Measurements from ENCODE around the gene COL12A1. TPM values are rescaled to one million over a fixed set of nuclear protein-coding genes. Genes with fewer than 3 reads are reported as not detected.

The COL12A1 gene
- total RNA-seq, 1 experiment from 2014 or later: 9.0 TPM

DNA sequence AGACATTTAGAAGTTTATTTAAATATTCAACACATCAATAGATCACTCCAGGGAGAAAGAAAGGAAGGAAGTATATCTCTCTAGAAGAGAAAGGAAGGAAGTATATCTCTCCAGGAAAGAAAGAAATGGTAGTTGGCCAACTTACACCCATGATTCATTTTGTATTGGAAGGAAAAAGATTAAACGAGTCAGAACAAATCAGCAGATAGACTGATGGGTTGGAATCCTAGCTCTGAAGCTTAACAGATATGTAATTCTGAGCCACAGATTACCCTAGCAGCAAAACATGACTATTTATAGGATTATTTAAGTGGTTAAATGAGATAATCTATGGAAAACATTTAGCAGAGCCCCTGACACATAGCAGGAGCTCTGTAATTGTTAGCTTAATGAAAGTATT lies 27.1 kb downstream of the COL12A1 start:
- DNase-seq (ENCODE audit: low spot score): no peak

- no peak for DNase-seq (ENCODE audit: low spot score)
These were observed 29.7 kb downstream of the COL12A1 start for GRCh38 chr6:75176076-75176582.

GRCh38 chr6:75171986-75172385 lies 33.9 kb downstream of the COL12A1 start:
- DNase-seq (ENCODE audit: low spot score): no peak

DNA sequence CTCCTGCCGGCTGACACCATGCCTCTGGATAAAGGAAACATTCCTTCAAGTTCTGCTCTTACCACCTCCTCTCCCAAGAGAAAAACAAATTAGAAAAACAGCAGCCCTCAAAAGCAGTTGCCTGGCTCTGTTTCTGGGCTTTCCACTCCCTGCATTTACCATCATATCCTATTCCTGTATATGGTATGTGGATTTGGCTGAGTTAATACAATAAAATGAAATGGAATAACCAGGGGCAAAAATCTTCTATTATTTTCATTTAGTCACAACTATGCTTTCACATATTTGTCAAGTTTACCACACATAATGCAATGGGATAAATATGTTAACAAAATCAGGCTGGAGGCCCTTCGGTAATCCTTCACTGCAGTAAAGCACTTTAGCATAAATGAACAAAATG lies 34.3 kb downstream of the COL12A1 start:
- DNase-seq (ENCODE audit: low spot score): no peak

DNA sequence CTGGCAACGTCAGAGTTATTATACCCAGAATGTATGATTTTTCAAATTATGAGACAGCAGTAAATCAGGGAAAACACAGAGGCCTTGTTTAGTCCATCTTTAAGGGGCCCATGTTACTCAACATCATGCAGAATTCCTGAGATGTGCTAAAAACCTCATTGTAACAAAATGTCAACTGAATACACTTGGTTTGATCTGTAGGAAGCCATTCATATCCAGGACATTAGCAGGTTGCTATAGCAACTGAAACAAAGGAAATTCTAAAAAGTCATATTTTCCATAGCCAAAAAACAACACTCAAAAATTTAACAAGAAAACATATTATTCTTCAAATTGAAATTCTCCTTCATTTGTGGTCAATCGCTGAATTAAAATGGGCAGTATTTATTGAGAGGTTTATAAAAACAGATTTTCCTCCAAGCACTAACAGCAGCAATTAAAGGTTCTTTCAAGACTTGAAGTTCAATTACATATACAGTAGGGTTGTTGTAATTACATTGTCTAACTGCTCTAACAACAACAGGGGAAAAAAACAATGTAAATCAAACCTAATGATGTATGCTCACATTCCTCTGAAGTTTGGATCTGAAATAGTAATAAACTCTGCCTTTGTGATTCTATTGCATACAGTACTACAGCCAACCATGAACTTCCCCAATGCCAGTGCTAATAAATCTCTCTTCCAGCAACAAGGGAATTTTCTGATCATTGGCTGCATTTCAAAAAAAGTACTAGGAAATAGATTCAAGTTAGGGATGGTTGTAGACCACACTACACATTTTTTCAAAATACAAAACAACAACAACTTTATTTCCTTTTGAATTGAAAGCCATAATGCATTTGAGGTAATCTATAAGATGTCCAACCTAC lies 34.9 kb downstream of the COL12A1 start:
- no peak for DNase-seq (ENCODE audit: low spot score)

GRCh38 chr6:75169689-75170586 lies 35.9 kb downstream of the COL12A1 start:
- DNase-seq (ENCODE audit: low spot score): no peak

- DNase-seq (ENCODE audit: low spot score): no peak
These were observed 38.0 kb downstream of the COL12A1 start for GRCh38 chr6:75167851-75168250.

DNA sequence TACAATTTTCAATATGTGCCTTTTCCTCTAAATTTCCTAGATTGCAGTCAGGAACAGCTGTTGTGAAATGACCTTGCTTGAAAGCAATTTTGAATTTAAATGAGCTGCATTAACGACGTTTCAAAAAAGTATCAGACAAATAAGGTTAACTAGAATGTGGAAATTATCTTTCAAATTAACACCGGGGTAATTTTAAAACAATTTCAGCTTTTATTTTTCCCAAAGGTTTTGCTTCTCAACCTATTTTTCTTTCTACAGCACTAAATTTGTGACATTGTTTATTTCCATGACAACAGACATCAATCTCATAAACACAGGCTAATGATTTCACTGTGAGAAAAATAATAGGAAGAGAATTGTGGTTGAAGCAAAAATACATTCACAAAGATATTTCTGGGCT lies 38.5 kb downstream of the COL12A1 start:
- no peak for DNase-seq (ENCODE audit: low spot score)

DNA sequence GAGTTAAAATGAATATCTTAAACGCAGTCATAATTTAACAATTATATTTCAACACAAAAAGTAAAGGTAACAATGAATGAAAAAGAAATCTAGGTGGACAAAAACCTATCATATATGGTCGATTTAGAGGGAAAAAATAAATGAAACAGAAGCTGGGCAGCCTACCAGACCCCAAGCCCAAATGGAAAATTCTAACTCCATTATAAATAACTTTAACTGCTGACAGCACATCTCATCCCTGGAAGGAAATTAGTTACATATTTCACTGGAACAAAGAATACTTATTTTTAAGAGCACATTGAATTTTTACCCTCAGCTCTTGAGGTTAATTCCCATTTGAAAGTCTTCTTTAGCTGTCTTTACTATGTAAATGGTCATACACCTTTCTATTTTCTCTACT lies 39.1 kb downstream of the COL12A1 start:
- DNase-seq (ENCODE audit: low spot score): no peak

DNA sequence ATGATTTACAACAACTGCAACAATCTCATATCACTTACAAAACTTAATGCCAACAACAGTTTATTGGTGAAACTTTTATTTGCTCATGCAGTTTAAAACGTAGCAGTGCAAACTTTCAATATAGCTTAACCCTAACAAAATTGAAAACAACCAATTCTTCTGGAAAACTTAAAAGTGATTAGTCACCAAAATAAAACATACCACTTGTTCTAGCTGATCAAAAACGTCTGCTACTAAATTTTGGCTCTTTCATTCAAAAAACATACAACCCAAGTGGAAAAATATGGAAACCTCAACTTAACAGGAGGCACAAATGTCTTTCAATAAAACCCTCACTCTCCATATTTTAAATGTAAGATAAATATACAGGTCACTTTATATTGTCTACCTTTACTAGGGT lies 39.6 kb downstream of the COL12A1 start:
- no peak for DNase-seq (ENCODE audit: low spot score)

DNA sequence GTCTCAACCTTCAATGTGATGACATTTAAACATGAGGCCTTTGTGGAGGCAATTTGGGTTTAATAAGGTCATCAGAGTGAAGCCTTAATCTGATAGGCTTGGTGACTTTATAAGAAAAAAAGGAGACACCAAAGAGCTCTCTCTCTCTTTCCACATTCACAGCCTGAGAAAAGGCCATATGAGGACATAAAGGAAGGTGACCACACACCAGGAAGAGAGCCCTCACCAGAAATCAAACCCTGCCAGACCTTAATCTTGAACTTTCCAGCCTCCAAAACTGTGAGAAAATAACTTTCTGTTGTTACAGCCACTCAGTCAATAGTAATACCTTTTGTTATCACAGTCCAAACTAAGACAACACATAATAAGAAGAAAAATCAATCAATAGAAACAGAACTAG lies 47.7 kb downstream of the COL12A1 start:
- no peak for DNase-seq (ENCODE audit: low spot score)

DNA sequence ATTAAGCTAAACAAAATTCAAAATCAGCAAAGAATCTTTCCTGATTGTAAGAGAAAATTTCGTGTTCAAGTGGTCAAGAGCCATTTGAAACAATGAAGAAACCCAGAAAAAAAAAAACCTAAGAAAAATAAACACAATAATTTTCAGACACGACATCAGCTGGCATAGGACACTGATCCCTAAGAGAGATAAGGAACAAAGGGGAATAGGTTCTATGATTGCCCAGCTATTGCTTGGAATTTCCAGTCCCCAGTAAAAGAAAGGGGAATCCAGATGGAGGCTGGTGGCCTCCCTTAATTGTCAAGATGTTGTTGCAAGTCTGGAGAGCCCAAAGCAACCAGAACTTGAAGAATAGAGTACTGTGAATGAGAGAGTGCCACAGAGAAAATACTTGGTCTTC lies 48.5 kb downstream of the COL12A1 start:
- no peak for DNase-seq (ENCODE audit: low spot score)

DNA sequence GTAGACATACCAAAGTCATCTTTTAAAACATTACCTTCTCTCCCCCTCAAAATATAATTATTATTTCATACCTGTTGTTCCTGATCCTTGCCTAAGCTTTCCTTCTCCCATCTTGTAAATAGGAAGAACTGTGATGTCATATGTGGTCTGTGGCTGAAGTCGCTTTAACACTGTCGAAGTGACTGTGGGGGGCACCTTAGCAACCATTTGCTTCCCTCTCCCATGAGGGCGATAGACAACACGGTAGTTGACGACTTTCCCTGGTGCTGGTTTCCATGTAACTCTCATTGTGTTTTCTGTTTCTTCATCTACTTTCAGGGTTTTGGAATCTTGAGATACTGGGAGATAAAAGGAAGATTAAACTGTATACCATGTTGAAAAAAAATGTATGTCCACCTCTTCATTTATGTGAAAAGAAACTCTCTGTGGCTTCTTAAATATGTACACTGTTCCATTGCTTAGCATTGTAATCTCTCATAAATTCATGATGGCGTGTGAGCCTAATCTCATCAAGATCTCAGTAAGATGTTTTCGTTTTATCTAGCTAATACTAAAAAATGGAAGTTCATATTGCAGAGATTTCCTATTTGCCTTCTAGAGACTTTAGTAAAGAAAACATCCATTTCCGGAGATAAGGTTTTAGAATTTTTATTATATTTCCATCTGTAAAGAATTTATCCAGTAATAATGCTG lies 49.5 kb downstream of the COL12A1 start:
- DNase-seq (ENCODE audit: low spot score): no peak

- DNase-seq (ENCODE audit: low spot score): no peak
These were observed 50.2 kb downstream of the COL12A1 start for GRCh38 chr6:75155631-75156030.

GRCh38 chr6:75154973-75155372 lies 50.9 kb downstream of the COL12A1 start:
- DNase-seq (ENCODE audit: low spot score): no peak

DNA sequence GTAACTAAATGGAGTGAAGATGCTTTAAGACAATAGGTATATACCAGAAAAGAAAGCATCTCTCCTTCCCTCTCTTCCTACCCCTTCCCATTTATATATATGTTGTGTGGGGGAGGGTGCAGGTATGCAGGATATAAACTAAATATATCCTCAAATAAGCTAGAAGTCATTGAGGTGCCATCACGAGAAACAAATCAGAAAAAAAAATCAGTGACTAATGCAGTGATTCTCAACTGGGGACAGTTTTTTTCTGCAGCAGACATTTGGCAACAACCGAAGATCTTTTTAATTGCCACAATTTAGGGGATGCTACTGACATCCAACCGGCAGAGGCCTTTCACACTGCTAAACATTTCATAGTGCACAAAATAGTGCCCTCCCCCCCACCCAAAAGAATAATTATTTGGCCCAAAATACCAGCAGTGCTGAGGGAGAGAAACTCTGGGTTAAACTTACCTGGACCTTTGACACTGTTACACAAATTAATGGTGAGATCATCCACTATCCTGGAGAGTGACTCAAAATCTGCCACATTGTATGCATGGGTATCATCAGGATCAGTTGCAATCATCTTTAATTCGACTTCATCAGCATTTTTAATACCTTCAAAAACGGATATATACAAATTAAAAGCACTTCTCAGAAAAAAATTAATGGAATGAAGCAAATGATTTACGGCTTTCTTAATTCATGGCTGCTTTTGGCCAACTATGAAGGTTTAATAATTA lies 55.0 kb downstream of the COL12A1 start:
- no peak for DNase-seq (ENCODE audit: low spot score)

DNA sequence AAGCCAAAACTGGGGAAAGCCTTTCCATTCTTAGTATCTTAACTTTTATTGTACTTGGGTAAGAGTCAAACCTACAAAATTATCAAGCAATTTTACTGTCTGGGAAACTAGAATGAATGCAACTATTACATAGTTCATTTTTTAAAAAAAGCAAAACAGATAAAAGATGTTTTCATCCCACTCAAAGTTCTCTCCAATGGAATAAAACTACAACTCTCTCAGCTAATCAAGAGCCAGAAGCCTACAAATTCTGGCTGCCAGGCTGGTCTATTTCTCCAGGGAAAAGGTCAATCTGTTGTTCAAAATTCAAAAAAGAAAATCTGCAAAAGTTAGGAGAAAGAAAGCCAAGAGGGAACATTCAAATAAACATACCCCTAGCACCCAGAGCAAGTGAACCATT lies 56.2 kb downstream of the COL12A1 start:
- DNase-seq (ENCODE audit: low spot score): no peak

GRCh38 chr6:75149240-75149639 lies 56.6 kb downstream of the COL12A1 start:
- DNase-seq (ENCODE audit: low spot score): no peak

- DNase-seq (ENCODE audit: low spot score): no peak
These were observed 58.3 kb downstream of the COL12A1 start for GRCh38 chr6:75147512-75147911.

- DNase-seq (ENCODE audit: low spot score): no peak
These were observed 59.9 kb downstream of the COL12A1 start for GRCh38 chr6:75145976-75146375.

DNA sequence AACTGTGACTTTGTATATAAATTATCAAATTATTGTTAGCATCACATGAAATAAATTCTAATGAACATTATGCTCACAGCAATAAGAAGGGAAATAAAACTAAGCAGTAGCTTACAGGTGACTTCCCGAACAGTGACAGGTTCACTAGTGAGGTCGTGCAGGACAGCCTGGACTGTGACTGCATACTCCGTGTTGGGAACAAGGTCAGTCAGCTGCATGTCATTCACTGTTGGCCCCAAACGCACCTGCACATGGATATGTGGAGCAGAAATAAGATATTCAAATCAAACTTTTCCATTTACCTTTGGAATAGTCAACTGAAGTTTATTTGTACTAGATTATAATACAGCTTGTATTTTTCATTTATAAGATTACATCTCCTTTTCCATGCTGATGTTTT lies 60.6 kb downstream of the COL12A1 start:
- DNase-seq (ENCODE audit: low spot score): no peak
